ENCODE measurements around the gene DPYD.

The DPYD gene

DNA sequence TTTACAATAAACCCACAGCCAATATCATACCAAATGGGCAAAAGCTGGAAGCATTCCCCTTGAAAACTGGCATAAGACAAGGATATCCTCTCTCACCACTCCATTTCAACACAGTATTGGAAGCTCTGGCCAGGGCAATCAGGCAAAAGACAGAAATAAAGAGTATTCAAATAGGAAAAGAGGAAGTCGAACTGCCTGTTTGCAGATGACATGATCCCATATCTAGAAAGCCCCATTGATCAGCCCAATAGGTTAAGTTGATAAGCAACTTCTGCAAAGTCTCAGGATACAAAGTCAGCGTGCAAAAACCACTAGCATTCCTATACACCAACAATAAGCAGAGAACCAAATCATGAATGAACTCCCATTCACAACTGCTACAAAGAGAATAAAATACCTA, 235.5 kb downstream of the DPYD start:
- DNase-seq = no peak

DNA sequence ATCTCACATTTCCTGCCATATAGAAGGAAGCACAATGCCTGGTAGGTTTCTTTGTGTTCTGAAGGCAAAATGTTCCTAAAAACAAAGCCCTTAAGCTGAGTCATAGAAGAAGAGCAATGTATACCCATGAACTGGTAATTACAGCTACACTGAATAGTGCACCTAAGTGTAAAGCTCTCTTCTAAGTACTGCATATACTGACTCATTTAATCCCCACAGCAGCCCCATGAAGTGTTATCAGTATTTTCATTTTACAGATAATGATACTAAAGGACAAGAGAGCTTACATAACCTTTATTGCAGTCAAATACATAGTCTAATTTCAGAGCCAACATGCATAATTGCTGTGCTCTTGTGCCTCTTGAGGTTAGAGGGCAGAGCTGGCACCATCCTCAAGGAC, 239.9 kb downstream of the DPYD start:
- no peak for DNase-seq

DNA sequence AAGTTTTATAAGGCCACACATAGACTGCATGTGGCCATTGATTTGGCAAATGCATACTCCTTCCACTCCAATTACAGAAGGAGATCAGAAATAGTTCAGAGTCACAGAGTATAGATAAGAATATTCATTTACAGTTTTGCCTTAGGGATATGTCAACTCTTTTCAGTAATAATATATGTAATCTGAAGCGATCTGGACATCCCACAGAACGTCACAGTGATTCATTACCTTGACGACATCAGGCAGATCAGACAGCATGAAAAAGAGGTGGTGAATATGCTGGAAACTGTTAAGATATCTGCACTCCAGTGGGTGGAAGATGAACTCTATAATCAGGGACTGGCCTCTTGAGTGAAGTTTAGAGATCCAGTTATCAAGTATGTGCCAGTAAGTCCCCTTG, 240.4 kb downstream of the DPYD start:
- no peak for DNase-seq

DNA sequence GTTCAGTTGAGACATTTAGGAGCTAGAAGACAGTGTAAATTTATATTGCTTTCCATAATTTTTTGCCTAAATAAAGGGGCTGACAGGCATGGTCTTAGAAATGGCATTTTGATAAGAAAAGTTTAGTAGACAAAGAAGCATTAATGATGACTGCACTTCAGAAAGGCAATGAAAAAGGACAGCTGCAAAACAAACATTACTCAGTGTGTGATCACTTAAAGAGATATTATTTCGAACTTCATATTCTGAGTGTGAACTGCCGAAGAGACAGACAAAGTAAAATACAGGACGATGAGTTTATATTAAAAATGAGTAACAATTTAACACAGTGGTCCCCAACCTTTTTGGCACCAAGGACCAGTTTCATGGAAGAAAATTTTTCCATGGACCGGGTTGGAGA, 243.1 kb downstream of the DPYD start:
- DNase-seq = no peak

DNA sequence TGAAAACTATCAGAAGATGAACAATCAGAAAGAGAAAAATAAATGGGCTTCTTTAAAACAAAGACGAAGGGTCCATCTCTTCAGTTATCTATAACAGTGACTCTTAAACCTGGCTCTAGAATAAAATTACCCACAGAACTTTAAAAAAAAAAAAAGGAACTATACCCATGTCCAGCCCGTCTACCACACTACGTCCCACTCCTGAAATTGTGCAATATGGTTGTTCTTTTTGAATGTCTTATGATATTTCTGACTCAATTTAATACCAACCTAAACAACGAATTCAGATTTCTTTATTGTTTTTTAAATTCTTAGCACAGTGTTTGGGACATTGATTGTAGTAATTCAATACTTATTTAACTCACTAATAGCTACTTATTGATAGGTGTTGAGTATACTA, 246.3 kb downstream of the DPYD start:
- no peak for DNase-seq

DNA sequence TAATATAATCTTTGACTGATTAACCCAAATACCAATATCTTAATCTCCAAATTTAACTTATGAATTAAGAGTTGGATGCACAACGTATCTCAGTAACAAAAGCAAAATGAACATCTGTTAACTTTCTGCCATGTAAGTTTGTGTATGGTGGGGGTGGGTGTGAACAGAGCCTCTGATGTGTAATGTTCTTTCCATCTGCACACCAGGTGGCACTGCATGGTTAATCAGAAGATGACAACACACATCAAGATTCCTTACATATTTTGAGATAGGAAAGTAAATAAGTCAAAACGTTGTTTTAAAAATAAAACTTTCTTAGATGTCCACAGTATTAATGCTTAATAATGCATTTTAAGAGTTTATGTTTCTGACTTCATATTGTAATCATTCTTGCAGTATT, 251.9 kb downstream of the DPYD start:
- peak; percentile 56 for DNase-seq

DNA sequence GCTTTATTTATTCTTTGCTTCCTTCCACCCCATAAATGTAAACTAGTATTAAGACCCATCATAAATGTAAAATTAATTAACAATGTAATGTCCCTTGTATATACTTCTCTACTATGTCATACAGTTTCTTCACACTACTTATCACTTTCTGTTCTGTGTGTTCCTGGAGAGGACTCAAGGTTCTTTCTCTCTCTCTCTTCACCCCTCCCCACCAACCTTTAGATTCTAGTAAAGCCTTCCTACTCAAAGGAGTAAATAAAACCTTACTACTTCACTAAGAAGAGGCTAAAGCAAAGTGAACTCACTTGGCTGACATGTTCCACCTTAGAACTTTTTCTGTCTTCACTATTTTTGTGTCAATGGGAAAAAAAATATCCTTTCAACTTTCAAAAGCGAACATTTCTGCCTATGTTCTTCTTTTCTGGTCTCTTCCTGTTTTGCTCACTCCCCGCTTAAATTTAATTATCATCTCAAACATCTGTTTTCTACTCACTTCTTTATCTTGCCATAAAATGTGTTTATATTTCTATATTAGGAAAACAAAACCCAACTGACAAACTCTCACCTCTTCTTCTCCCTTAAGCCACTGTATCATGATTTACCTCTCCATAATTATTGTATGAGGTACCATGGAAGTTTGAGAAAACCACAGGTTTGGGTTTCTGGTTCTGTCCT, 260.3 kb downstream of the DPYD start:
- DNase-seq = no peak

DNA sequence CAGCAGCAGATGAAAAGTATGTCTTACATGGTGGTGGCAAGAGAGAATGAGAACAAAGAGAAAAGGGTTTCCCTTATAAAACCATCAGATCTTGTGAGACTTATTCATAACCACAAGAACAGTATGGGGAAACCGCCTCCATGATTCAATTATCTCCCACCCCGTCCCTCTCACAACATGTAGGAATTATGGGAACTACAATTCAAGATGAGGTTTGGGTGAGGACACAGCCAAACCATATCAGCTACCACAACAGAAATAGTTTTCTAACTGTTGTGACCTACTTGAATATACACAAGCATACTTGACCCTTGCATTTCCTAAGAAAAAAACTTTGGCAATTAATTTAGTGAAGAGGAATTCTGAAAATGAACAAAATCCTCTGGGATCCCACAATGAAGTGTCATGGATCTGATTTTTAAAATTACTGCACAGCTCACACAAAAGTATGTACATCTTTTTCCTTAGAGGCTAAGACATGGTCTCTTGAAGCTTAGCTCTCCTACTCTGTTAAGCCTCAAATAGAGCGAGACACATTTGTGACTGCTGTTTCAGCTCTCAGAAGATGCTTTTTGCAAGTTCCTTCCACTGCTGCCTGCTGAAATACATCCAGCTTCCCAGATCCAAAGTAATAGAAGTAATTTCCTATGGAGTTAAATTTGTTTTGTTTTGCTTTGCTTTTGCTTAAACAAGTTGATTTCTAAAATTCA, 265.8 kb downstream of the DPYD start:
- DNase-seq = peak; percentile 92

DNA sequence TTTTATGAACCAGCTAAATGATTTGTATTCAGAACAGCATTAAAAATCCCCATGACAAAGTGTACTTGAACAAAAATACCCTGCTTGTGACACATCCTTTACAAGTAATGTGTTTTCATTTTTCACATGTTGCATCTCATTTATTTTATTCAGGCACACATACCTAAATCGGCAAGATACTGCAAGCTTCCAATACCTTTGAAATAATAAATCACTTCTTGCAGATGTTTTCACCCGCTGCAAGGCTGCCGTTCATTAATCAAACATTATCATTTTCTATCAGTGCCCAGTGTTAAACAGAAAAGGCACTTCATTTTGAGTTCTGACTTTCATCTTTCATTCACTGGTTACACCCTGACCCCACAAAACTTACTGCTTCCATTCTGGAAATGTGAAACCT, 269.6 kb downstream of the DPYD start:
- DNase-seq = peak; percentile 33

DNA sequence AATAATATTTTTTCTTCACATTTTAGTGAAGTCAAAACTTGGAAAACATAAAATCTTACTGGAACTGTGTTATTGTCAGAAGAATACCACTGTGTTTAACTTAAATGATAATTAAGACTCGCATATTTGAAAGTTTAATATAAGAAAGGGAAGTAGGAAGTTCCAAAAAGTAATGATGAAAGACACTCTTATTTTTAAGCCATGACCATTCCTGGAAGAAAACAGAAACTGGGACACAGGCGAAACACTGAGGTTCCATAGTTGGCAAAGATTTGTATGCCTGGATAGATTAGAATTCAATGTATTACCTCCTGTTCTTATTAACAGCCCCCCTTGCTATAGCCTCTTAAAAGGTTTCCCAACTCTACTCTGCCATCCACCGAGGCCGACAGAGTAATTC, 271.2 kb downstream of the DPYD start:
- DNase-seq = no peak

DNA sequence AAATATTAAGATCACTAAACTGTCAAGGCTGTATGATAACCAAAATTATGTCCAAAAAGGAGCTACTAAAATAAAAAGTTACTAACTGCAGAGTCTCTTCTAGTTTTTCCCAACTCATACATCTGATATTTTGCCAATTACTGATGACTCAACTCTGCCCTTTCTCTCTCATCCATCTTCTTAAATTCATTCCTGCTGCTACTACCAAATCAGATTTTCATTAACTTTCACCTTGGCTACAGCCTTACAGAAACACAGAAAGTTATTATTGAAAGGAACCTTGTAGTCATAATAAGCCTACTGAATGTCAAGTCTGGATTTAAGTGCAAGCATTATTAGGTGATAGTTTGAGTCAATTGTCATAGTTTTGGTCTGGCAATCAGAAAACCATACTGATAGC, 273.1 kb downstream of the DPYD start:
- peak; percentile 83 for DNase-seq

DNA sequence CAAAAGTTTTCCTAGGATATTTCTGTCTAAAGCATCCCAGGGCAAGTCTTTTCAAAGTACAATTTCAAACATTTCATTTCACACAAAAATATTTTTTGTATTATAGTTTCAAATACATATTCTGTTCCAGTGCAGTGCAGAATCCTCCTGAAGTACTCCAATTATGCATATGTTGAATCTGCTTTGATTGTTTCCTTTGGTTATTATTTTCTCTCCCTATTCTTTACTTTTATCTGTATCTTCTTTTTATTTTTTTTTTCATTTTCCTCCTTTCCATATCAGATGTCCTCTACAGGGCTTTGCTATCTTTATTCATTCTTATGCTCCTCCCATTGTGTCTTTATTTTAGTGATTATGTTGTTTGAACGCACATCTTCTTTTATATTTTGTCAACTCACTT, 274.8 kb downstream of the DPYD start:
- no peak for DNase-seq

DNA sequence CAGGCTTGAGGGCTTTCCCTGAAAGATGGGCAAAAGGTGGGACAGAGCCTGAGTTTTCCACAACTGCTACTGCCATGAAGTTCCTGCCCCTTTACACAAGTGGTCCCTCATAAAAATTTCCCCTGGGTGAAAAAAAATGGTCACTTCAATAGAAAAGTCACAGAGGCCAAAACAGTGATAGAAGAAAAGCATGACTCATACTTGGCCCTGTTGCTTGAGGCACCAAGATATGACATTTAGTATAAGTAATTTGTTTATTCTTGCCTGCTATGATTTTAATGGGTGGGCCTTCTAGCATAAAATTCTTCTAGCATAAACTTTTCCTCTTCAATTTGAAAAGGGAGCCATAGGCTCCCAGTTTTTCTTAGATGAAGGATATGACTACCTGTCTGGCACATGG, 280.2 kb downstream of the DPYD start:
- DNase-seq = no peak

DNA sequence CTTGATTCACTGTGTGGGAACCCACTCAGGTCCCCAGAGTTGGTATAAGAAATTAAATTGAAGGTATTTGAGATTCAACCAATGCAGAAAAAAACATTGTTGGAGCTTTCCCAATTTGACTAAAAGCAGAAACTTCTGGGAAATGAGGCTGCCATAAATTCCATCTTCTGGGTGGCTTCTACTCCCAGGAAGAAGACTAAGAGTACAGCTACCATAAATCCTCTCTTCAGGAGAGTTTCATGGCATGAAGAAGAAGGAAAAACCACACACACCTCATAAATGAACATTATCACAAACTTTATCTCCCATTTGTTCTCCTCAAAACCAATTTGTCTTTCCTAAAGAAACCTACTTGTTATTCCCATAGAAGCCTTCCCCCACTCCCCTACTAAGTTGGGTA, 283.9 kb downstream of the DPYD start:
- DNase-seq = peak; percentile 88

DNA sequence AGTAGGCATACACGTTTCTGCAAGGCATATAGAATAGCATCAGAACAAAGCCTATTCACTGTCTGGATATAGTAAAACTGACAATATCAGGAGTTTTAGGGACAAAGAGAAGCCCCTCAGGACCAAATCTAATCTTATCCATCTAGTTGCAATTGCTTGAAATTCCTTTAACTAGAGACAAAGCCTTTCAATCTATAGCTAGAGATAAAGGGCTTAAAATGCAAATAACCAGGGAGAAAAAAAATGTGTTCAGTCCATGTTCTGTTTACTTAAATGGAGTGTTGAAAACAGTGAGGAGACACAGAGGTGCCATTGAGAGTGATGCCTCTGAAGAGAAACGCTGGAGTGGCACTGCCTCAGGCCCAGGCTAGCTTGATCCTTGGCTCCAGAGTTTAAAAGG, 286.1 kb downstream of the DPYD start:
- no peak for DNase-seq

DNA sequence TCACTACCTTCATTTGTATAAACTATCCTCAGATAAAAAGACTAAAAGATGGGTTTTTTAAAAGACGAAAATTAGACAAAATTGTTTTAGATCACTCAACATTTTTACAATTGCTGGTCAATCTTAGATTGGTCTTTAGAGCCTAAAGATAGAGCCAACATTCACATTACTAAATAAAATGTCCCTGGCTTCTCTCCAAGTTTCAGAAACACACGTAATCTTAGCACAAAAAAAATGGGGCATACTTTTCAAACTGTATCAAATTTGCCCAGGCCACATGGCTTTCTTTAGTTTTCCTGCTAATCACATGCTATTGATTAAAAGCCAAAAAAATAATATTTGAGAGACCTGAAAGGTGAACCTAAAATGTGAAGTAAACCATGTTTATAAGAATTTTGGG, 288.1 kb downstream of the DPYD start:
- no peak for DNase-seq

DNA sequence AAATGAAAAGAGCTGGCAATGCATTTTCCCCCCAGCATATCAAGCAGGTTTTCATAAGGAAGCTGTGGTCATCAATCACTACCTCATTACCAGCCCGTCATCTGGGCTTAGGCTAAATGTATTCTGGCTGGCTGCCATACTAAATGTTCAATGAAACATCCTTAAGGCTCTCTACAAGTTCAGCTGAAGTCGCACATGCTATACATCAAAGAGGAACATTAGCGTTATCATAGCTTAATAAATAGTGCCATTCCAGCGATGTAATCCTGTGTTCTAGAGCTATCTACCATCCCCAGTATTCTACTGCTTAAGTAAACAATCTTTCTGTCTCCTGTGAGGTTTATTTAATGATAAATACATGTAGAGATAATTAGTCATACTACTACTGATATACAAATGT, 288.8 kb downstream of the DPYD start:
- peak; percentile 78 for DNase-seq

DNA sequence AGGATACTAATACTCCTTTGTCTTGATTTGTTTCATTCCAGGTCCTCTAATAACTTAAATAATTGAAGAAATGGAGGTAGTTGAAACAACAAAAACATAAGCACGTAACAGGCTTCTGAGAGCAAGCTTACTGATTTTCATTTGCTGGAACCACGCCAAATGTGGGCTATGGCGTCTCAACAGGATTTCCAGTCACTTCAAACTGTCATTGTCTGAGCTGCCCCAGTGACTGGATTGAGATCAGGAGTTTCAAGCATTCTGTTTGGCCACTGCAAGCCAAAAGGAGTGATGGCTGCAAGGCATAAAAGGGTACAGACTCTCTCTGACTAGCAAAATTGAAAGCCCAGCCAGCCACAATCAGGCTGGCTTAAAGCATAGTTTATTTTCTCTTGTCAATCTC, 289.9 kb downstream of the DPYD start:
- no peak for DNase-seq

DNA sequence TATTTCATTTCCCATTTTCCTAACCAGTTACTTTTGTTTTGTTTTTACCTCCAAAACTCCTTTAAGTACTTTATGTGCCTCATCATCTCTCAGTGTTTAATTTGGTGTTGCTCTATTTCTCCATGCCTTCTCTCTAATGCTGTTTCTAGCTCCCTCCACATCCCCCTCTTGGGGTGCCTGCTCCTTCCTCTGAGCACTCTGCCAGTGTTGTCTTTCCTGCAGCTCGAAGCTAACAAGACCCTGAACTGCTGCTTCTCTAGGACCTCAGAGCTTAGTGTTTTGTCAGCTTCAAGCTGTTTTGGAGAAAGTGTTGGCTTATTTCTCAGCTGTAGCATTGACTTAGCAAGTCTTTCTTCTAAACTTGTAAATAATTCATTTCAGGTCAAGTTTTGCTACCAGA, 290.6 kb downstream of the DPYD start:
- DNase-seq = no peak

DNA sequence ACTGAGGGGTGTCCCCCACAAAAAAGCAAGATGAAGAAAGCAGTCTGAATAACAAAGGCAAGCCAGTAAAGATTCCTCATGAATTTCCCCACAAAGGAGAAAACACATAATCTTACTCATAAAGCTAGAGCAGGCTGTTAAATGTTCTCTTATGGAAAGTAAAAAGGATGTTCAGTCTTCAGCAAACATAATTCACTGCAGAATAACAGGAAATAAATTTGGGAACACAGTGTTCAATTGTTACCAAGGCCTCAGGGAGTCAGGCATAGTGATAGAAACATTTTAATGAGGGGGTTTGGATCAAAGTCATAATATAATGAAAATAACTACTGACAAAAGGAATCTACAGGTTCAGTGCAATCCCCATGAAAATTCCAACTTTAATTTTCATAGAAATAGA, 297.6 kb downstream of the DPYD start:
- DNase-seq = no peak

DNA sequence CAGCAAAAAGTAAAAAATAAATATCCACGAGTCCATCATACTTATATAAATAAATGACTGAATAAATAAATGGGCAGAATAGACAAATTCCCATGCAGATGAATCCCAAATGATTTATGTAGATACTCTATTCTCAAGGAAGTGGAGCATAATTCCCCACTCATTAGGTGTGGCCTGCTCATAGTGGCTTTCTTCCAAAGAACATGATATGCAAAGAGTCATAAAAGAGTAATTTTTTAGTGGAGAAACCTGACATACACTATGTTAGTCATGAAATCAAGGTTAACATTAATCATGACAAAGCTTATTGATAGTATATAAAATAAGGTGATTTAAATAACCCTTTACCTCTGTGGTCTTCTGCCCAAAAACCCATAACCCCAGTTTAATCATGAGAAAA, 298.9 kb downstream of the DPYD start:
- peak; percentile 26 for DNase-seq

DNA sequence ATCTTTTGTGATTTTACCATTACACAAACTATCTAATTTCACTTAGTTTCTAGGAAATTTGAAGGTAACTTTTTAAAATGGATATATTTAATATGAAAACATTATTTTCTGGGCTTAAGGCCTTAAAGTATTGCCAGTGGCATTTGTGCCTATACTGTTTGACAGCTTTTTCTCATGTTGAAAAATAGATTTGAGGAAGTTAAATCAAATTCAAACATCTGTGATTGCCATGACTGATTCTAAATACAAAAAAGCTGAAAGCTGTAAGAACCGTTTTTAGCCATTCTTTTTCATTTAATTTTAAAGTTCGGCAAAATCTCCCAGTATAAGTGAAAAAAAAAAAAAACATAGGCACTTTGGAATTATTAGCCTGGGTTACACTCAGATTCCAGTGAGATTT, 301.1 kb downstream of the DPYD start:
- DNase-seq = no peak

DNA sequence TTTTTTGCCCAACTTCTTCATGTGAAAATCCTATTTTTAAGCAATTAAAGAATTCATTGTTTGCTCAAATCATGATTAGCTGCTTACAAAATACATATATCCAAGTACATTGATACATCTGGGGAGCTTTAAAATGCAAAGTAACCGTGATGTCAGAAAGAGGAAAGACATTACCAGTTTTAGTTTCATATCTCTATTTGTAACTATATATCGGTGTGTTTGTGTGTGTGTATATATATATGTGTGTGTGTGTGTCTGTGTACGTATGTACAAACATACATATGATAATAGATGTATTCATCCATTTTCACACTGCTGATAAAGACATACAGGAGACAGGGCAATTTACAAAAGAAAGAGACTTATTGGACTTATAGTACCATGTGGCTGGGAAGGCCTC, 310.1 kb downstream of the DPYD start:
- no peak for DNase-seq

DNA sequence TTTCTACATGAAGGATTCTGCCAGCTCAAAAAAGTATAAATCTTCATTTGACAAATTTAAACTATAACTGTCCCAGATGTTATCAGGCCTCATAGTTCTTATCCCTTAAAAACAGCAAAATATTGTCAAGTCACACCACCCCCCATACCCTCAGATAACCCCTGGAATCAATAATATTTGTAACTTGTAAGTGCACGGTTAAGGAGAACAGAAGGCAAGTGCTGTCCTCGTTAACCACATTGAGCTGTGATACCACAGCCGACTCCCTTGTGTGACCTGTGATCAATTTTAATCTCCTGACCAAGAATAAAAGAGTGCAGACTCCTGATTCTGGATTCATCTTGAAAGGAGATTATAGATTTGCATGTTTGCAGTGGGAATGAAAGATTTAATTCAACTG, 310.7 kb downstream of the DPYD start:
- DNase-seq = no peak

DNA sequence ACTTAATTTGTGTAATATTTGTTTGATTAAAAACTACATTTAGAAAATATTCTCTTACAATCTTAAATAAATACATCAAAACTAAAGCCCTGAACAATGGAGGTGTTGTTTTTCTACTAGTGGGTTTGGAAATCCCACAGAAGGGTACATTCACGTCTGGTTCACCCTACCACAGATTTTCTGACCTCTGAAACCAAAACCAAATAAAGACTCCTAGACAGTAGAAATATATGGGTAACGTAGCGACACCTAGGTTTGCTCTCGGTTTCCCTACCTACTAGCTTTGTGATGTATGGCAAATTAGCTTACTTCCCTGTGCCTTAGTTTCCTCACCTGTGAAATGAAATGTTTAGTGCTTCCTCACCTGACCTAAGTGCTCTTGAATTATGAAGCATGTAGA, 312.6 kb downstream of the DPYD start:
- no peak for DNase-seq
